Activated naive CD4-positive, alpha-beta T cell treated with anti-CD3 and anti-CD28 coated beads for 36 hours (primary cell): Measurements from ENCODE around the gene EPC2. TPM values are rescaled to one million over a fixed set of nuclear protein-coding genes. Genes with fewer than 3 reads are reported as not detected.

Experiments
- CTCF ChIA-PET: fragments of 350-600 bp; sonication (Branson Sonifier 250); formaldehyde crosslinking; loops from one replicate; lab custom pipeline; 2021; ENCODE audit warnings: antibody characterized with exemption; lab: Charles Lee
- DNase-seq: peaks from one replicate; pipeline ENCODE4 v3.0.0-alpha.2; 2020
- H3K27ac Mint-ChIP-seq: one replicate; pipeline ENCODE4 v1.8.0; 2021; ENCODE audit warnings: mild to moderate bottlenecking, mixed read lengths
- H3K27me3 Mint-ChIP-seq: one replicate; pipeline ENCODE4 v1.8.0; 2021; ENCODE audit warnings: low read depth, mixed read lengths
- H3K36me3 Mint-ChIP-seq: one replicate; pipeline ENCODE4 v1.8.0; 2021; ENCODE audit warnings: low read depth, mixed read lengths
- H3K4me1 Mint-ChIP-seq: one replicate; pipeline ENCODE4 v1.8.0; 2021; ENCODE audit warnings: low read depth, mixed read lengths
- H3K4me3 Mint-ChIP-seq: one replicate; pipeline ENCODE4 v1.8.0; 2021; ENCODE audit warnings: mild to moderate bottlenecking, moderate library complexity, mixed read lengths
- H3K9me3 Mint-ChIP-seq: one replicate; pipeline ENCODE4 v1.8.0; 2021; ENCODE audit warnings: mixed read lengths
- intact Hi-C: fragments of 100-400 bp; cut with micrococcal nuclease; formaldehyde crosslinking; loops from one replicate; pipeline ENCODE4 v1.15.1; 2023
- total RNA-seq, 2 experiments: library from RNA; stranded (reverse); gene quantifications; one replicate each; pipeline ENCODE4 v1.2.3, GENCODE V29; 2021

The EPC2 gene
- total RNA-seq, 2 experiments from 2014 or later = 22.8 to 24.0 TPM

DNA sequence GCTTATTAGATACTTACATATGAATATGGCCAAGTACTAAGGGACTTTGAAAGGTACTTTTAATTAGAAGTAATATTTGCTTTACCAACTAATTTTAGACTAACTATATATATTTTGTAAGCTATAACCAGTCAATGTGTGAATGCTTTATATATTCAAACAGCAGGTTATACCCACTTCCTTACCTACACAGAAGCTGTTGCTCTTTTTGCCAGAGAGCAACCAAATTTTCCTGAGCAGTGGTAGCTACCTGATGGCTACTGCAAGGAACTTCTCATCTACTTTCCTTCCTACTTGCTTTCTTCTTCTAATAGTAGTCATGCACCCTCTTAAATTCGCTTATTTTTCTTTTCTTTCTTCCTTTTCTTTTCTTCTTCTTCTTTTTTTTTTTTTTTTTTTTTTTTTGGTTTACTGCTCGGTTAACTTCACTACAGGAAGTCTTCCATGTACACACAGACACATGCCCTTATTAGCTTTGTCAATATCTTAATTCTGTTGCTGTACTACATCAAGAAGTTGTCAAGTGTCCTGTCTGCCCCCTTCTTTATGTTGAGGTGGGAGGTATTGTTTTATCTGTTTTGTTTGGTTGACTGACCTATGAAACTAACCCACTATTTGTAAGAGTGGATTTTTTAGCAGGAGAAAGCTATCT, 95.0 kb downstream of the EPC2 start:
- intact Hi-C loops = no loop called here
- H3K36me3 Mint-ChIP-seq = peaks cover 4% of the 10 kb centered on the region
- no peak for DNase-seq
- H3K27me3 Mint-ChIP-seq = no peaks in the 10 kb centered on the region
- H3K9me3 Mint-ChIP-seq = no peaks in the 10 kb centered on the region
- H3K4me1 Mint-ChIP-seq = peaks cover 66% of the 10 kb centered on the region
- H3K4me3 Mint-ChIP-seq = no peak overlapping the region
- H3K27ac Mint-ChIP-seq = no peak overlapping the region
- CTCF ChIA-PET = interaction anchor here (0.5 to 0.9 kb wide), 6 partner anchors 36 to 803 kb away, joined by 3 to 4 read pairs (median 4); no protein-coding TSS in a partner anchor

DNA sequence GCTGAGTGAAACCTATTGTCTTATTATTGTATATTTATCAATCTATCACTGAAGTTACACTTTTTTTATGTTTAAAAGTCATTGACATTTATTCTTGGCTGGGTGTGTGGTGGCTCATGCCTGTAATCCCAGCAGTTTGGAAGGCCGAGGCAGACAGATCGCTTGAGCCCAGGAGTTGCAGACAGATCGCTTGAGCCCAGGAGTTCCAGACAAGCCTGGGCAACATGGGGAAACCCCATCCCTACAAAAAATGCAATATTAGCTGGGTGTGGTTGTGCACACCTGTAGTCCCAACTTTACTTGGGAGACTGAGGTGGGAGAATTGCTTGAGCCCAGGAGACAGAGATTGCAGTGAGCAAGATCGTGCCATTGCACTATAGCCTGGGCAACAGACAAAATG, 97.8 kb downstream of the EPC2 start:
- H3K27ac Mint-ChIP-seq = no peak overlapping the region
- peaks cover 14% of the 10 kb centered on the region for H3K36me3 Mint-ChIP-seq
- no peaks in the 10 kb centered on the region for H3K27me3 Mint-ChIP-seq
- no peaks in the 10 kb centered on the region for H3K9me3 Mint-ChIP-seq
- intact Hi-C loops = no loop called here
- peaks cover 66% of the 10 kb centered on the region for H3K4me1 Mint-ChIP-seq
- no peak overlapping the region for H3K4me3 Mint-ChIP-seq
- CTCF ChIA-PET = interaction anchor here (1.0 to 1.7 kb wide), 2 partner anchors 10 to 51 kb away, joined by 3 to 4 read pairs; no protein-coding TSS in a partner anchor
- DNase-seq = no peak

DNA sequence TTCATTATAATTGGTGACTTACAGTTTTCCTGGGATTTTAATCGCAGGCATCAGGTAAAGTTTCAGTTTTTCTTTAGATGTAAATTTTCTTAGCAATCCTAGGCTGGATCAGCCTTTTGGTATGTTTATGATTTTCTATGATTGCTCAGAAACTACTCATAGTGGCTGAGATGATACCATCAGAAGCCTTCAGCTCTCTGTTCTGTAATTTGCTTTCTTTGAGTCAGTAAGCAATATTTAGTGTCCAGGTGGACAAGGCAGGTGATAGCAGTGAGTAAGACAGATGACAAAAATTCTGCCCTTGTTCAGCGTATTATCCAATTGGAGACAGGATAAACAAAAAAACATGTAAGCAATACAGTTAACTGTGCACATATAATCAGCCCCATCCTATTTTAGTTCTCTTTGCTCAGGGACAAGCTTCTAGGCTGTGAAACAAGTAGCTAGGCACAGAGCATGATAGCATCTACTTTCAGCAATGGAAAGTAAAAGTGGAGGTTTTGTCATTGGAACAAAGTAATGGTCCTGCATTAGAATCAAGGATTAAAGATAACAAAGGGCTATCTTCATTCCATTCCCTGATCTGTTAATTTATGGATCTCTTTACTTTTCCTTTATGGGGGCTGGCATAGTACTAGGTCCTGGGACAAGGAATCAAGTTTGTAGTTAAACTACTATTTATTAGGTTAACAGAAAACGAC, 100.8 kb downstream of the EPC2 start:
- peaks cover 21% of the 10 kb centered on the region for H3K36me3 Mint-ChIP-seq
- intact Hi-C loops = loop anchor here (1.0 to 5.0 kb wide), 2 partner anchors 8 to 93 kb away; no protein-coding TSS in a partner anchor
- peaks cover 50% of the 10 kb centered on the region for H3K4me1 Mint-ChIP-seq
- no peak overlapping the region for H3K27ac Mint-ChIP-seq
- no peak overlapping the region for H3K4me3 Mint-ChIP-seq
- H3K9me3 Mint-ChIP-seq = no peaks in the 10 kb centered on the region
- CTCF ChIA-PET = no interaction called here
- no peaks in the 10 kb centered on the region for H3K27me3 Mint-ChIP-seq
- no peak for DNase-seq

DNA sequence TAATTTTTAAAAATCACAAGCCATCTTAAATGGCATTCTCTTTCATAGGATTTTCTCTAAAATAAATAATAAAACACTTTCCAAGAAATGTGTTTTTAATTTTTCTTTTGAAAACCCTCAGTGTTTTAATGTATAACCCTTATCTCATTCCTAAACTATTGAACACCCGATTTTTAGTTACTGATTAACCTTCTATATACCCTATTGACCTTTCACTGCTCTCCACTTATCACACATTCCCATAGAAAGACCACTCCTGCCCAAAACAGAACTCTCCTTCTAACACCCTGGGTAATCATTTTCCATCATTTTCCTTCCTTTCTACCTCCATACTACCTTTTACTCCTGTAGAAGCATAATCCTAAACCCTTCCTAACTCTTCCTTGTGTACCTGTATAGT, 102.4 kb downstream of the EPC2 start:
- H3K27me3 Mint-ChIP-seq = no peaks in the 10 kb centered on the region
- H3K36me3 Mint-ChIP-seq = peaks cover 21% of the 10 kb centered on the region
- DNase-seq = no peak
- CTCF ChIA-PET = no interaction called here
- no peaks in the 10 kb centered on the region for H3K9me3 Mint-ChIP-seq
- H3K4me1 Mint-ChIP-seq = peaks cover 41% of the 10 kb centered on the region
- H3K4me3 Mint-ChIP-seq = no peak overlapping the region
- no peak overlapping the region for H3K27ac Mint-ChIP-seq
- intact Hi-C loops = loop anchor here (5.0 kb wide), 1 partner anchor 95 kb away; no protein-coding TSS in a partner anchor

DNA sequence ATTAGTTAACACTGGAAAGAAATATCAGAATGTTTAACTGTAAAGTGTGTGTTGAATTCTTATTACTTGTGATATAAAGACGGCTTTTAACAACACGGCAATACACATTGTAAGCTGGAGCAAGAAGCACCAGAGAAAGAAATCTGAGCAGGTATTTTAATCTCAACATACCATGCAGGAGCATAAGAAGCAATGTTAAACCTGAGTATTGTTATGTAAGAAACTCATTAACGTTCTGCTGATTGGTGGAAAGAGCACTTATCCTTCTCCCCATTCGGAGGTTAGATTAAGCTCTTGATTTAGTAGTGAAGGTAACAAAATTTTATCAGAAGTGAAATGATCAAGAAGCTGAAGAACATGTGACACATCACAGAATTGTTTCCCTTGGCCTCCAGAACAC, 107.4 kb downstream of the EPC2 start:
- peaks cover 30% of the 10 kb centered on the region for H3K4me1 Mint-ChIP-seq
- intact Hi-C loops = no loop called here
- peaks cover 19% of the 10 kb centered on the region for H3K36me3 Mint-ChIP-seq
- no peaks in the 10 kb centered on the region for H3K27me3 Mint-ChIP-seq
- H3K9me3 Mint-ChIP-seq = no peaks in the 10 kb centered on the region
- DNase-seq = no peak
- no peak overlapping the region for H3K27ac Mint-ChIP-seq
- H3K4me3 Mint-ChIP-seq = no peak overlapping the region
- CTCF ChIA-PET = interaction anchor here (0.9 kb wide), 1 partner anchor 10 kb away, joined by 3 read pairs; no protein-coding TSS in a partner anchor

DNA sequence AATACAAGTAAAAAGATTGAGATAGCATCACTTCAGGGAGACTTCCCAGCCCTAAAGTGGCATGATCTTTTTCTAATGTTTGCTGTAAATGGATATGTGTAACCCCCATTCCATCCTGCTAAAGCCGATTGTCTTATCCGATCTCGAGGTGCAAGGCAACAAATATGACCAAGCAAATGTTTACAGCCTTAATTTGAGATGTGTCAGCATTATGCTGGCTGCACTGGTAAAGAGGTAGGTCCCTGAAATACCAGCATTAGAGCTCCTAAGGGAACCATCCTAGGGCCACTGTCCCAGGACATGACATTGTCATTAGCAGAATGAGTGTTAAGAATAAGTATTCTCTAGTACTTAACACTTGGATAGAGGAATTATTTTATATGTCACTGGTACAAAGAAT, 108.4 kb downstream of the EPC2 start:
- CTCF ChIA-PET = no interaction called here
- no peak overlapping the region for H3K27ac Mint-ChIP-seq
- no peak for DNase-seq

DNA sequence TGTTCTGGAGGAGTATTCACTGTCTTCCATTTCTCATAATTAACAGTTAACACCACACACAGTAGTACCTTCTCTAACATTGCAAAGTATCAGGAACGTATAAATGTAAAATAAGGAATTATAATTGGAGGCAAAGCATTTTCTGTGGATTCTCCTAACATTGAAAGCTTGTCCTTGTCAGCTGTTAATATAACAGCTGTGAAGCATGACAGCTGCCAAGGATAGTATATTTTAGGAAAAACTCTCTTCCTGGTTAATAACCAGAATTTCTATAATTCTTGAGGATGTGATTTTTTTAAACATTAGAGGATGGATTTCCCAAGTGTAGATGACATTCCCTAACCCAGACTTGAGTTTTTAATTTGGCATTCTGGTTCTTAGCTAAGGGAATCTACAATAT, 110.3 kb downstream of the EPC2 start:
- Mint-ChIP-seq H3K4me3 (no peak overlapping the region), H3K27ac (no peak overlapping the region), H3K27me3 (no peaks in the 10 kb centered on the region), H3K36me3 (peaks cover 10% of the 10 kb centered on the region), H3K9me3 (no peaks in the 10 kb centered on the region), H3K4me1 (peaks cover 20% of the 10 kb centered on the region)
- intact Hi-C loops = no loop called here
- CTCF ChIA-PET = interaction anchor here (0.7 kb wide), 1 partner anchor 42 kb away, joined by 3 read pairs; no protein-coding TSS in a partner anchor
- DNase-seq = no peak

More for the DNA sequence above, 108.4 kb downstream of the EPC2 start:
- Mint-ChIP-seq H3K4me3 (no peak overlapping the region), H3K27me3 (no peaks in the 10 kb centered on the region), H3K9me3 (no peaks in the 10 kb centered on the region), H3K36me3 (peaks cover 14% of the 10 kb centered on the region), H3K4me1 (peaks cover 20% of the 10 kb centered on the region)
- intact Hi-C loops = no loop called here

DNA sequence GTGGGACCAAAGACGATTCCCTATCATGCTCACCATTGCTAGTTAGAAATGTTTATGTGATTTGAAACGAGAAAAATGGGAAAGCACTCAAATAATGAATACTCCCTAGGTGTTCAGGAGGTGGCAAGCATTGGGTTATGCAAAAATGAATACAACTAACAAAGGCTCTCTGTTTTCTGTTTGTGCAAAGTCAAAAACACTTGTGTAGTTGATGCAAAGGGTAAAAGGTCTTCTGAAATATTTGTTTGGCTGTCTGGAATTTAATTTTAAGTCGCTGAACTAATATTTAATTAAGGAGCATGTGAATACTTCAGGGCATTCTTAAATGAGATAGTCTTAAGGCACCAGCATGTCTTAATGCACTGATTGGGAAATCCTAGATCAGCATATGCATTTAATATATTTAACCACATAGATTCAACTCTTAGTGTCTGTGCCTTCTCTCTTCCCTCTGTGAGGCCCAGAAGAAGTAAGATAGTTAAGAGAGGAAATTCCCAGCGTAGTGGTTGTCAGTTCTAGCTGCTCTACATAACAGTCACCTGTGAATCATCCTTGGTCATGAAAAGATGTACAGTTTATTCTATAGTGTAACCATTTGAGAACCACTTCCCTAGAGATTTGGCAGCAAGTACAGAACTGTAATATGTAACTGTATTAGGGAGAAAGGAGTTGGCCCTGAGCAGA, 111.9 kb downstream of the EPC2 start:
- CTCF ChIA-PET = no interaction called here
- H3K27me3 Mint-ChIP-seq = no peaks in the 10 kb centered on the region
- peaks cover 11% of the 10 kb centered on the region for H3K36me3 Mint-ChIP-seq

DNA sequence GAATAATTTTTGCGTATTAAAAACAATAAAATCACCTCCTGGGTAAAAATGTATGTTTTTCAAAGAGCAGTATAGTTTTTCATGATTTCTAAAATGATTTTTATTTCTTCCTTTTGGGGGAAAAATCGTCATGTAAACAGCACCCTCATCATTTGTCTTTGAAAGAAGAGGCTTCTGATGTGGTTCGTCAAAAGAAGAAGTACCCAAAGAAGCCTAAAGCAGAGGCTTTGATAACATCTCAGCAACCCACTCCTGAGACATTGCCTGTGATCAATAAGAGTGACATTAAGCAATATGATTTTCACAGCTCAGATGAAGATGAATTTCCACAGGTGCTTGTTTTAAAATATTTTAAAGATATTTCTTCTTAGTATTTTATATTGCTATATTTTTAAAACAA, 120.3 kb downstream of the EPC2 start:
- Mint-ChIP-seq H3K4me3 (no peak overlapping the region), H3K27me3 (no peaks in the 10 kb centered on the region)

More for the DNA sequence above, 111.9 kb downstream of the EPC2 start:
- H3K27ac Mint-ChIP-seq = no peak overlapping the region
- intact Hi-C loops = no loop called here
- no peak for DNase-seq
- H3K4me3 Mint-ChIP-seq = no peak overlapping the region
- H3K4me1 Mint-ChIP-seq = peaks cover 27% of the 10 kb centered on the region
- no peaks in the 10 kb centered on the region for H3K9me3 Mint-ChIP-seq

DNA sequence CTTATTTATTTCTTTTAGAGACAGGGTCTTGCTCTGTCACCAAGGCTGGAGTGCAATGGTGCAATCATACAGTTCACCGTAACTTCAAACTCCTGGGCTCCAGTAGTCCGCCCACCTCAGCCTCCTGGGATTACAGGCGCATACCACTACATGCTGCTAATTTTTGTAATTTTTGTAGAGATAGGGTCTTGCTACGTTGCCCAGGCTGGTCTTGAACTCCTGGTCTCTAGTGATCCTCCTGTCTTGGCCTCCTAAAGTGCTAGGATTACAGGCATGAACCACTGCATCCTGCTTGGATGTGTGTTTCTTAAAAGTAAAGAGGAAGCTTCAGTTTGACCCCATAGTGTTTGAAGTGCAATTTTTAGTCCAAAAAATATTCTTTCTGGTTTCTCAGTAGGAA, 125.5 kb downstream of the EPC2 start:
- no peaks in the 10 kb centered on the region for H3K4me1 Mint-ChIP-seq
- H3K9me3 Mint-ChIP-seq = no peaks in the 10 kb centered on the region
- no peak overlapping the region for H3K27ac Mint-ChIP-seq
- intact Hi-C loops = no loop called here
- DNase-seq = no peak
- CTCF ChIA-PET = no interaction called here
- H3K36me3 Mint-ChIP-seq = peaks cover 18% of the 10 kb centered on the region
- no peak overlapping the region for H3K4me3 Mint-ChIP-seq
- H3K27me3 Mint-ChIP-seq = no peaks in the 10 kb centered on the region

More for the DNA sequence above, 120.3 kb downstream of the EPC2 start:
- Mint-ChIP-seq H3K4me1 (peaks cover 30% of the 10 kb centered on the region), H3K36me3 (peaks cover 18% of the 10 kb centered on the region), H3K27ac (no peak overlapping the region), H3K9me3 (no peaks in the 10 kb centered on the region)
- CTCF ChIA-PET = no interaction called here
- intact Hi-C loops = no loop called here
- no peak for DNase-seq

DNA sequence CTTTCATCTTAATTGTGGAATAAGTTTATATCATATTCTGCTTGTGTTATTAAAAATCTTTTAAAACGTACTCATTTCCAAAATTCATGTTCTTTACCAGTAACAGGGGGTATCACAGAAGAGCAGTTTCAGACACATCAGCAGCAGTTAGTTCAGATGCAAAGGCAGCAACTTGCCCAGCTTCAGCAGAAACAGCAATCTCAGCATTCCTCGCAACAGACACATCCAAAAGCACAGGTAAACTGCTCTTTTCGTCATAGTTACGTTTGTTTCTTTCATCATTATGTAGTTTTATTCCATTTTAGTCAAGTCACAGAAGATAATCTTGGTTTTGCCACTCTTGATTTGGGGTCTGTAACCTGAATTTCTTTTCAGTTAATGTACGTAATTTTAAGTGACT, 137.0 kb downstream of the EPC2 start:
- Mint-ChIP-seq H3K27me3 (no peaks in the 10 kb centered on the region), H3K4me3 (no peak overlapping the region), H3K36me3 (peaks cover 24% of the 10 kb centered on the region), H3K9me3 (no peaks in the 10 kb centered on the region), H3K4me1 (peaks cover 5% of the 10 kb centered on the region), H3K27ac (no peak overlapping the region)
- no peak for DNase-seq
- intact Hi-C loops = no loop called here
- CTCF ChIA-PET = no interaction called here

DNA sequence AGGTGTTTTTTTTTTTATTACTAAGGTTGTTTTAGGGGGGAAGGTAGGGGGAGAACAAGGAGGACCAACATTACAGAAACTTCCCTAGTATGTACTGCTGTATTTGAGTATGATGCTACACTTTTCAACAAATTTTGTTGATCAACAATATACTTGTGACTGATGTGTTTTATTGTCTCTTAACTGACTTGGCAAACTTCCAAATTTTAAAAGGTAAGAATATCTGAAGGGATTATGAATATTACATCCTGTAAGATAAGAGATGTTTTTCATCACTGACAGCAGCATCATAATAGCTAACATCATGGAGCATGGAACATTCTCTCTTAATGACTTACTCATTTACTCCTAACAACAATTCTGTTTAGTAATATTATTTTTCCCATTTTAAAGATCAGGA, 144.5 kb downstream of the EPC2 start:
- Mint-ChIP-seq H3K36me3 (peaks cover 18% of the 10 kb centered on the region), H3K27ac (no peak overlapping the region), H3K27me3 (no peaks in the 10 kb centered on the region), H3K4me3 (no peak overlapping the region), H3K9me3 (peaks cover 1% of the 10 kb centered on the region), H3K4me1 (no peaks in the 10 kb centered on the region)
- no peak for DNase-seq
- CTCF ChIA-PET = no interaction called here
- intact Hi-C loops = no loop called here
